ENCODE results near the gene NUDT8. TPM values are rescaled to one million over a fixed set of nuclear protein-coding genes. Genes with fewer than 3 reads are reported as not detected.

The NUDT8 gene
- total and polyA plus RNA-seq, 2 experiments from 2014 or later, result 5.0 to 15.1 TPM

DNA sequence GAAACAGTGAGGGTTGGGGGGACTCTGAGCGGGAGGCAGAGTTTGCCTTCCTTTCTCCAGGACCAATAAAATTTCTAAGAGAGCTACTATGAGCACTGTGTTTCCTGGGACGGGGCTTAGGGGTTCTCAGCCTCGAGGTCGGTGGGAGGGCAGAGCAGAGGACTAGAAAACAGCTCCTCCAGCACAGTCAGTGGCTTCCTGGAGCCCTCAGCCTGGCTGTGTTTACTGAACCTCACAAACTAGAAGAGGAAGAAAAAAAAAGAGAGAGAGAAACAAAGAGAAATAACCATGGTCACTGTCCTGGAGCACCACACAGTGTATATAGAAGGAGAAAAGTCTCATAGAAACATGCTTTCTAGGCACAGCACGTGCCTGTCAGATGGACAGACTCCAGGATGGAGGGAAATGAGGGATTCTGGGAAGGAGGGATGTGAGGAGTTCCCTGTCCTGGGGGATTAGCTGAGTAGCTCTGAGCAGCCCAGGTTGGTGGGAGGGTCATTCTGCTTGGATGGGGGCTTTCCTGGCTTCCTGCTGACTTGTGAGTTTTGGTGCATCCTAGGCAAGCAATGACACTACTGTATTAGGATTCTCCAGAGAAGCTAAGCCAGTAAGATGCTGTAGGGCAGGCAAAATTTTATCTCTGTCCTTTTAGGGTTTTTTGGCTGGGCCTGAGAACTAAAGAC lies 43.0 kb downstream of the NUDT8 start (continued):
- TF ChIP-seq ZNF114 (CRISPR knock-in tag; IDR thresholded peaks at IDR 0.05) (no peak), NANOG (IDR thresholded peaks at IDR 0.05; ENCODE audit: borderline replicate concordance) (no peak), EZH2phosphoT487 (IDR thresholded peaks at IDR 0.05; ENCODE audit: unreplicated experiment) (no peak), STAT1 (IDR thresholded peaks at IDR 0.05; ENCODE audit: unreplicated experiment) (no peak), ZNF331 (CRISPR knock-in tag; IDR thresholded peaks at IDR 0.05; ENCODE audit: low read depth) (no peak), EZH2 (IDR thresholded peaks at IDR 0.05; ENCODE audit: low read depth, unreplicated experiment) (no peak)
- TF ChIP-seq, protein P1, sequence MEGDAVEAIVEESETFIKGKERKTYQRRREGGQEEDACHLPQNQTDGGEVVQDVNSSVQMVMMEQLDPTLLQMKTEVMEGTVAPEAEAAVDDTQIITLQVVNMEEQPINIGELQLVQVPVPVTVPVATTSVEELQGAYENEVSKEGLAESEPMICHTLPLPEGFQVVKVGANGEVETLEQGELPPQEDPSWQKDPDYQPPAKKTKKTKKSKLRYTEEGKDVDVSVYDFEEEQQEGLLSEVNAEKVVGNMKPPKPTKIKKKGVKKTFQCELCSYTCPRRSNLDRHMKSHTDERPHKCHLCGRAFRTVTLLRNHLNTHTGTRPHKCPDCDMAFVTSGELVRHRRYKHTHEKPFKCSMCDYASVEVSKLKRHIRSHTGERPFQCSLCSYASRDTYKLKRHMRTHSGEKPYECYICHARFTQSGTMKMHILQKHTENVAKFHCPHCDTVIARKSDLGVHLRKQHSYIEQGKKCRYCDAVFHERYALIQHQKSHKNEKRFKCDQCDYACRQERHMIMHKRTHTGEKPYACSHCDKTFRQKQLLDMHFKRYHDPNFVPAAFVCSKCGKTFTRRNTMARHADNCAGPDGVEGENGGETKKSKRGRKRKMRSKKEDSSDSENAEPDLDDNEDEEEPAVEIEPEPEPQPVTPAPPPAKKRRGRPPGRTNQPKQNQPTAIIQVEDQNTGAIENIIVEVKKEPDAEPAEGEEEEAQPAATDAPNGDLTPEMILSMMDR (conservative IDR thresholded peaks at IDR 0.05; ENCODE audit: low read depth in 2 of 2), result no peak
- TF ChIP-seq, protein P2, sequence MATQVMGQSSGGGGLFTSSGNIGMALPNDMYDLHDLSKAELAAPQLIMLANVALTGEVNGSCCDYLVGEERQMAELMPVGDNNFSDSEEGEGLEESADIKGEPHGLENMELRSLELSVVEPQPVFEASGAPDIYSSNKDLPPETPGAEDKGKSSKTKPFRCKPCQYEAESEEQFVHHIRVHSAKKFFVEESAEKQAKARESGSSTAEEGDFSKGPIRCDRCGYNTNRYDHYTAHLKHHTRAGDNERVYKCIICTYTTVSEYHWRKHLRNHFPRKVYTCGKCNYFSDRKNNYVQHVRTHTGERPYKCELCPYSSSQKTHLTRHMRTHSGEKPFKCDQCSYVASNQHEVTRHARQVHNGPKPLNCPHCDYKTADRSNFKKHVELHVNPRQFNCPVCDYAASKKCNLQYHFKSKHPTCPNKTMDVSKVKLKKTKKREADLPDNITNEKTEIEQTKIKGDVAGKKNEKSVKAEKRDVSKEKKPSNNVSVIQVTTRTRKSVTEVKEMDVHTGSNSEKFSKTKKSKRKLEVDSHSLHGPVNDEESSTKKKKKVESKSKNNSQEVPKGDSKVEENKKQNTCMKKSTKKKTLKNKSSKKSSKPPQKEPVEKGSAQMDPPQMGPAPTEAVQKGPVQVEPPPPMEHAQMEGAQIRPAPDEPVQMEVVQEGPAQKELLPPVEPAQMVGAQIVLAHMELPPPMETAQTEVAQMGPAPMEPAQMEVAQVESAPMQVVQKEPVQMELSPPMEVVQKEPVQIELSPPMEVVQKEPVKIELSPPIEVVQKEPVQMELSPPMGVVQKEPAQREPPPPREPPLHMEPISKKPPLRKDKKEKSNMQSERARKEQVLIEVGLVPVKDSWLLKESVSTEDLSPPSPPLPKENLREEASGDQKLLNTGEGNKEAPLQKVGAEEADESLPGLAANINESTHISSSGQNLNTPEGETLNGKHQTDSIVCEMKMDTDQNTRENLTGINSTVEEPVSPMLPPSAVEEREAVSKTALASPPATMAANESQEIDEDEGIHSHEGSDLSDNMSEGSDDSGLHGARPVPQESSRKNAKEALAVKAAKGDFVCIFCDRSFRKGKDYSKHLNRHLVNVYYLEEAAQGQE (IDR thresholded peaks at IDR 0.05; ENCODE audit: unreplicated experiment), result no peak

DNA sequence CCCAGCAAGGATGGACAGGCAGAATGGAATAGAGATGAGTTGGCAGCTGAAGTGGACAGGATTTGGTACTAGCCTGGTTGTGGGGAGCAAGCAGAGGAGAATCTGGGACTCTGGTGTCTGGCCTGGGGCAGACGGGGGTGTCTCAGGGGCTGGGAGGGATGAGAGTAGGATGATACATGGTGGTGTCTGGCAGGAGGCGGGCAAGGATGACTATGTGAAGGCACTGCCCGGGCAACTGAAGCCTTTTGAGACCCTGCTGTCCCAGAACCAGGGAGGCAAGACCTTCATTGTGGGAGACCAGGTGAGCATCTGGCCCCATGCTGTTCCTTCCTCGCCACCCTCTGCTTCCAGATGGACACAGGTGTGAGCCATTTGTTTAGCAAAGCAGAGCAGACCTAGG lies 43.8 kb downstream of the NUDT8 start:
- no peaks in the 10 kb centered on the region for H3K27me3 ChIP-seq (ENCODE audit: insufficient read depth)
- DNase-seq (ENCODE audit: low spot score) (no peak), ATAC-seq (no peak)
- no peak overlapping the region for H3K27ac ChIP-seq (ENCODE audit: low read depth)
- H3K4me3 ChIP-seq, result peak overlapping the region; percentile 88; the same call in 1 of the 2 replicates
- H3K9me2 ChIP-seq (ENCODE audit: insufficient read depth), result no peaks in the 10 kb centered on the region
- Mint-ChIP-seq H3K4me3 (peak overlapping the region; percentile 85), H3K27me3 (ENCODE audit: insufficient read depth, low read depth, poor library complexity) (peaks cover 27% of the 10 kb centered on the region), H3K36me3 (ENCODE audit: low read depth) (peaks cover 50% of the 10 kb centered on the region), H3K27ac (no peak overlapping the region; the same call in 1 of the 2 replicates), H3K4me1 (peaks cover 40% of the 10 kb centered on the region), H3K9me3 (peaks cover 2% of the 10 kb centered on the region; the same call in 2 of the 3 replicates)
- peaks cover 27% of the 10 kb centered on the region for H3K79me2 ChIP-seq (replicated peaks; ENCODE audit: insufficient read depth)
- peaks cover 17% of the 10 kb centered on the region; the same call in 1 of the 2 replicates for H4K20me1 ChIP-seq (replicated peaks; ENCODE audit: insufficient read depth)
- peaks cover 11% of the 10 kb centered on the region; the same call in 1 of the 2 replicates for H3K36me3 ChIP-seq (ENCODE audit: insufficient read depth)
- H3F3A ChIP-seq (replicated peaks; ENCODE audit: low read depth), result peaks cover 23% of the 10 kb centered on the region
- no peak overlapping the region for H2AFZ ChIP-seq
- peak overlapping the region; percentile 95; the same call in 1 of the 2 replicates for H3K4me2 ChIP-seq
- peaks cover 27% of the 10 kb centered on the region for H3K4me1 ChIP-seq (ENCODE audit: insufficient read depth)
- TF ChIP-seq, protein P3, sequence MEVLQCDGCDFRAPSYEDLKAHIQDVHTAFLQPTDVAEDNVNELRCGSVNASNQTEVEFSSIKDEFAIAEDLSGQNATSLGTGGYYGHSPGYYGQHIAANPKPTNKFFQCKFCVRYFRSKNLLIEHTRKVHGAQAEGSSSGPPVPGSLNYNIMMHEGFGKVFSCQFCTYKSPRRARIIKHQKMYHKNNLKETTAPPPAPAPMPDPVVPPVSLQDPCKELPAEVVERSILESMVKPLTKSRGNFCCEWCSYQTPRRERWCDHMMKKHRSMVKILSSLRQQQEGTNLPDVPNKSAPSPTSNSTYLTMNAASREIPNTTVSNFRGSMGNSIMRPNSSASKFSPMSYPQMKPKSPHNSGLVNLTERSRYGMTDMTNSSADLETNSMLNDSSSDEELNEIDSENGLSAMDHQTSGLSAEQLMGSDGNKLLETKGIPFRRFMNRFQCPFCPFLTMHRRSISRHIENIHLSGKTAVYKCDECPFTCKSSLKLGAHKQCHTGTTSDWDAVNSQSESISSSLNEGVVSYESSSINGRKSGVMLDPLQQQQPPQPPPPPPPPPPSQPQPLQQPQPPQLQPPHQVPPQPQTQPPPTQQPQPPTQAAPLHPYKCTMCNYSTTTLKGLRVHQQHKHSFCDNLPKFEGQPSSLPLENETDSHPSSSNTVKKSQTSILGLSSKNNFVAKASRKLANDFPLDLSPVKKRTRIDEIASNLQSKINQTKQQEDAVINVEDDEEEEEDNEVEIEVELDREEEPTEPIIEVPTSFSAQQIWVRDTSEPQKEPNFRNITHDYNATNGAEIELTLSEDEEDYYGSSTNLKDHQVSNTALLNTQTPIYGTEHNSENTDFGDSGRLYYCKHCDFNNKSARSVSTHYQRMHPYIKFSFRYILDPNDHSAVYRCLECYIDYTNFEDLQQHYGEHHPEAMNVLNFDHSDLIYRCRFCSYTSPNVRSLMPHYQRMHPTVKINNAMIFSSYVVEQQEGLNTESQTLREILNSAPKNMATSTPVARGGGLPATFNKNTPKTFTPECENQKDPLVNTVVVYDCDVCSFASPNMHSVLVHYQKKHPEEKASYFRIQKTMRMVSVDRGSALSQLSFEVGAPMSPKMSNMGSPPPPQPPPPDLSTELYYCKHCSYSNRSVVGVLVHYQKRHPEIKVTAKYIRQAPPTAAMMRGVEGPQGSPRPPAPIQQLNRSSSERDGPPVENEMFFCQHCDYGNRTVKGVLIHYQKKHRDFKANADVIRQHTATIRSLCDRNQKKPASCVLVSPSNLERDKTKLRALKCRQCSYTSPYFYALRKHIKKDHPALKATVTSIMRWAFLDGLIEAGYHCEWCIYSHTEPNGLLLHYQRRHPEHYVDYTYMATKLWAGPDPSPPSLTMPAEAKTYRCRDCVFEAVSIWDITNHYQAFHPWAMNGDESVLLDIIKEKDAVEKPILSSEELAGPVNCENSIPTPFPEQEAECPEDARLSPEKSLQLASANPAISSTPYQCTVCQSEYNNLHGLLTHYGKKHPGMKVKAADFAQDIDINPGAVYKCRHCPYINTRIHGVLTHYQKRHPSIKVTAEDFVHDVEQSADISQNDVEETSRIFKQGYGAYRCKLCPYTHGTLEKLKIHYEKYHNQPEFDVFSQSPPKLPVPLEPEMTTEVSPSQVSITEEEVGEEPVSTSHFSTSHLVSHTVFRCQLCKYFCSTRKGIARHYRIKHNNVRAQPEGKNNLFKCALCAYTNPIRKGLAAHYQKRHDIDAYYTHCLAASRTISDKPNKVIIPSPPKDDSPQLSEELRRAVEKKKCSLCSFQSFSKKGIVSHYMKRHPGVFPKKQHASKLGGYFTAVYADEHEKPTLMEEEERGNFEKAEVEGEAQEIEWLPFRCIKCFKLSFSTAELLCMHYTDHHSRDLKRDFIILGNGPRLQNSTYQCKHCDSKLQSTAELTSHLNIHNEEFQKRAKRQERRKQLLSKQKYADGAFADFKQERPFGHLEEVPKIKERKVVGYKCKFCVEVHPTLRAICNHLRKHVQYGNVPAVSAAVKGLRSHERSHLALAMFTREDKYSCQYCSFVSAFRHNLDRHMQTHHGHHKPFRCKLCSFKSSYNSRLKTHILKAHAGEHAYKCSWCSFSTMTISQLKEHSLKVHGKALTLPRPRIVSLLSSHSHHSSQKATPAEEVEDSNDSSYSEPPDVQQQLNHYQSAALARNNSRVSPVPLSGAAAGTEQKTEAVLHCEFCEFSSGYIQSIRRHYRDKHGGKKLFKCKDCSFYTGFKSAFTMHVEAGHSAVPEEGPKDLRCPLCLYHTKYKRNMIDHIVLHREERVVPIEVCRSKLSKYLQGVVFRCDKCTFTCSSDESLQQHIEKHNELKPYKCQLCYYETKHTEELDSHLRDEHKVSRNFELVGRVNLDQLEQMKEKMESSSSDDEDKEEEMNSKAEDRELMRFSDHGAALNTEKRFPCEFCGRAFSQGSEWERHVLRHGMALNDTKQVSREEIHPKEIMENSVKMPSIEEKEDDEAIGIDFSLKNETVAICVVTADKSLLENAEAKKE (CRISPR knock-in tag; IDR thresholded peaks at IDR 0.05), result no peak
- TF ChIP-seq ZNF331 (CRISPR knock-in tag; IDR thresholded peaks at IDR 0.05; ENCODE audit: low read depth) (no peak), ZNF114 (CRISPR knock-in tag; IDR thresholded peaks at IDR 0.05) (no peak), JUNB (IDR thresholded peaks at IDR 0.05; ENCODE audit: unreplicated experiment) (no peak)
- TF ChIP-seq, protein P1 (conservative IDR thresholded peaks at IDR 0.05; ENCODE audit: low read depth in 2 of 2), result no peak

Data from GM23338 (cell line).